GM19452 (cell line): ENCODE results near the gene SLC12A5.

Source experiments
- ATAC-seq: cut with Tn5 transposase; IDR thresholded peaks from one replicate; pipeline ENCODE4 v1.9.1; 2021; ENCODE audit not compliant: unreplicated experiment

Gene SLC12A5

DNA sequence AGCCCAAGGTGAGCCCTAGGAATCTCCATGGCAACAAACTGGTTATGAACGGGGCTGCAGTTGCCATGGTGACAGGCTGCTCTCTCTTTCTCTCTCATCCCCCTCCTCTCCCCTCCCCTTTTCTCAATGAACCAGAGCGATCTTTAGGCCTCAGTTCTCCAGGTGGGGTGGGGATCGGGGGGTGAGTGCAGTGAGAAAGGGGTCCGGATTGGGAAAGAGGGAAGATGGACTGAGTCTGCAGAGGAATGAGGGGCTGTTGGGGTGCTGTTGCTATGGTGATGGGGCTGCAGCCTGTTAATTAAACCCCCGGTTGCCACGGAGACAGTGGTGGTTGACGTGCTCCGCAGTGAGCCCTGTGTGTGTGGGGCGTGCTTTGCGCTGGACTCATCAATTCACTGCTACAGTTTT, 3.6 kb upstream of the SLC12A5 start:
- ATAC-seq: no peak

DNA sequence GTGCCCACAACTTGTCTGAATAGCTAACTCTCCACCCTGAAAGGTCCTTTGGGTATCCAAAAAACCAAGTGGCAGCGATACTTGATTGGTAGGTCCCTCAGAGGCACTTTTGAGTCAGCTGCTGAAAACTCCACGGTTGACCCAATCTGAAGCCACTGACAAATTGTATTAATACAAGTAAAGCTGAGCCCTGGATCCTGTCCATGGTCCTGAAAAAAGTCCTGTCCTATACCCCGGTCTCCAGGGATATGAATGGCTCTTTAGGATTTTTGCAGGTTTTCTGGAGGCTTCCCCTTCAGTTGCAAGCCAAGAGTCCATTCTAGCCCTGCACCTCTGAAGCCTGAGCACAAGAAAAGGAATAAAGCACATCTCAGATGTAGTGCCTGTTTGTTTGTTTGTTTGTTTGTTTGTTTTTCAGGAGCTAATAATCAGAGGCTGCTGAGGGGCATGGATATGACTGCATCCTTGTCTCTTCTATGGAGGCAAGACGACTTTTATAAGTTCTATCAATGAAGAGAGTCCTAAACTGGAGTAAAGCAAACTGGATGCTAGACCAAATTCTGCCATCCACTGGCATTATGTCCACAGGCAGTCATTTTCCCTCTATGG, 1.7 kb upstream of the SLC12A5 start:
- no peak for ATAC-seq

DNA sequence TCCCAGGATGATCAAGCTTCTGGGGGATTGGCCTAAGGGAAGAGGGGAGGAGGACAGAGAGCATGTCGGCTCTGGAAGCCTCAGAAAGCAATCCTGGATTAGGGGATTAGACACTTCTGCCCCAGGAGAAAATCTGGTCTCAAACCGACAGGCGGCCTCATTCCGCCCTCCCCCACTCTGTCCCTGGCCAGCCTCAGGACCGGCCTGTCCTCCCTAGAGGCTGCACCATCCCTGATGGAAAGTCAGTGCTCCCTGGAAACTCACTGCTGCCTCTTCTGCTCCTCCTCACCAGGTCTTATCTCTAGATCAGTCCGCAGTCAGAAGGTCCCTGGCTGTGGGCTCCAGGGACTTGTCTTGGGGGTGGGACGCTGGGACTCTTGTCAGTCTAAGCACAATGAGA, 905 bp upstream of the SLC12A5 start:
- no peak for ATAC-seq

DNA sequence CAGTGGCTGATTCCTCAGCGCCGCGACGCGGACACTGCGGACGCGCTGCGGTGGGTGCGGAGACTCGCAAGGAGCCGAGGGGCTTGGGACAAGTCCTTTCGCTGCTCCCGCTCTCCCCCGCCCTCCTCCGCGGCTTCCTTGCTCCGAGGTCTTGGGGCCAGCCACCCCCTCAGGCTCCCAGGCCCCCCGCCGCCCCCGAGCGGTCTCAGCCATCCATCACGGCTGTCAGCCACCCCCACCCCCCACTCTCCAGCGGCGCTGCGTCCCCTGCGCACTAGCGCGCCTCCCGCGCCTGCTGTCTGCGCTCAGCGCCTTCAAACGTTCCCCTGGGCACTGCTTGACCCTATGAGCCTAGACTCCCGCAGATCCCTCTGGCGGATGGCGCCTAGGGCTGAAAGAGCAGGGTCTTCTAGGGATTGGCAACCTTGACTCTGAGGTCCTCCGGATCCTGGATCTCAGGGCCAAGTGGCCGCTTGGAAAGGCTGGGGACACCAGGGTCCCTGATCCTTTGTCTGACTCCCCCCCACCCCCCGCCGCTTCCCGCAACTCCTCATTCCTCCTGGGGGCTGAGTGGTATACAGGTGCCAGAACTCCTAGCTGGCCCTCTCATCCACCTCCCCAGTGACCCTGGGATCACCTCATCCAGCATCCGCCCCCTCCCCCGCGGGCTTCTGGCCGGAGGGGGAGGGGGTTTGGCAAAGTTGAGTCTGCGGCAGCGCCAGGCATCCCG, 1.4 kb downstream of the SLC12A5 start:
- no peak for ATAC-seq

GRCh38 chr20:46031014-46031569, 2.1 kb downstream of the SLC12A5 start:
- no peak for ATAC-seq

DNA sequence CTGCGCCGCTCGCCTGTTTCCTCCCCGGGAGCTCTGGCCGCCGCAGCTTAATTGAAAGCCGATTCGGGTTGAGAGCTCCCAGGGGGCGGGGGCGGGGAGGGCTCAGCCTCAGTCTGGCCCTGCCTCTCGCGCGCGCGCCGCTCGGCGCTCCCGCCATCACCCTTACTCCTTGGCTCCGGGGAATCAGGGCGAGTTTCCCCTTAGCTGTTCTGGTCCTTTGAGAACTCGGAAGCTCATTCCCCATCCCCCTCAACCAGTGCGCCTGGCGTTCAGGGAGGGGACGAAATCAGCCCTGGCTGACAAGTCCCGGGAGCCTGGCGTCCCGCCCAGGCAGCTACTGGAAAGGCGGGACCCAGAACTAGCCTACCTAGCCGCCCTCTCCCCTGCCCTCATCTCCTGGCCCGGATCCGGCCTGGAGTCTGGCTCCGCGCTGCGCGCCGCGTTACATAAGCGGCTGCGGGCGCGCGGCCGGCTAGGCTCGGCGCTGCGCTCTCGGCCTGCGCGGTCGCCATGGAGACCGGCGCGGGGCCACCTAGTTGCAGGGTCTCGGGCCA, 2.8 kb downstream of the SLC12A5 start:
- ATAC-seq: no peak

- no peak for ATAC-seq
Measured at GRCh38 chr20:46034039-46034438, 5.0 kb downstream of the SLC12A5 start.

- ATAC-seq: no peak
Measured at GRCh38 chr20:46035253-46035652, 6.2 kb downstream of the SLC12A5 start.

DNA sequence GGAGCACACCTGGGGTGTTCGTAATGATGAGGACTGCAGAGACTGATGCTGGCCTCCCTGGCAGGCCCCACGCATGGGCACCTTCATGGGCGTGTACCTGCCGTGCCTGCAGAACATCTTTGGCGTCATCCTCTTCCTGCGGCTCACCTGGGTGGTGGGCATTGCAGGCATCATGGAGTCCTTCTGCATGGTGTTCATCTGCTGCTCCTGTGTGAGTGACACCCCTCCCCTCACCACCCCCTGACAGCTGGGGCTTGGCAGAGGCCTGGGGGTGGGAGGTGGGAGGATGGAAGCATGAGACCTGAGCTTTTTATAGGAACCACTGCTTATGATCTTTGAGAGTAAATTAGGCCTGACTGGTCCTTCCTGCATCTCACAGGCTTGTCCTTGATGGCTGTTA, 6.7 kb downstream of the SLC12A5 start:
- no peak for ATAC-seq

- ATAC-seq: no peak
Measured at GRCh38 chr20:46036370-46036769, 7.4 kb downstream of the SLC12A5 start.

DNA sequence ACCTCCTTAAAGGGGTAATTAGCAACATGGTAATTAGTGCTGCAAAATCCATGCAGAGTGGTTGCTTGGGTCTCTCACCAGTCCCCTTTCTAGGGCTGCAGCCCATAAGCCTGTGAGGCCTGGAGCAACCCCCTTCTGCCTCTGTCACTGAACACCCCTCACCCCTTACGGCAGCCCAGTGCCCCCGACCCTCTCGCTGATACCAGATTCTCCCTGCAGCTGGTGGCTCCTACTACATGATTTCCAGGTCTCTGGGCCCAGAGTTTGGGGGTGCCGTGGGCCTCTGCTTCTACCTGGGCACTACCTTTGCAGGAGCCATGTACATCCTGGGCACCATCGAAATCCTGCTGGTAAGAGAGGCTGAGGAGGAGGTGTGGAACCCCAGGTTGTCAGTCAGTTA, 8.0 kb downstream of the SLC12A5 start:
- ATAC-seq: no peak

GRCh38 chr20:46040902-46041535, 12.0 kb downstream of the SLC12A5 start:
- ATAC-seq: no peak

DNA sequence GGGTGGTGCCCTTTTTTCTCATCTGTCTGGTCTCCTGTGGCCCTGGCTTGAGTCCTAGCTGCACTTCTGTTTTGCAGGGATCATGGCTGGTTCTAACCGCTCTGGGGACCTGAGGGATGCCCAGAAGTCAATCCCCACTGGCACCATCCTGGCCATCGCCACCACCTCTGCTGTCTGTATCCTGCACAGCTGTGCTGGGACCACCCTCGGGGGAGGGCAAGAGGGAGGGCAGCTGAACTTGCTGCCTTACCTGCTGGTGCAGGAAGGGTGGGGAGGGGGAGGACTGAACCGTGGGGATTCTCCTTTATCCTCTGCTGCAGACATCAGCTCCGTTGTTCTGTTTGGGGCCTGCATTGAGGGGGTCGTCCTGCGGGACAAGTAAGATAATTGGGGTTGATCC, 14.5 kb downstream of the SLC12A5 start:
- no peak for ATAC-seq

DNA sequence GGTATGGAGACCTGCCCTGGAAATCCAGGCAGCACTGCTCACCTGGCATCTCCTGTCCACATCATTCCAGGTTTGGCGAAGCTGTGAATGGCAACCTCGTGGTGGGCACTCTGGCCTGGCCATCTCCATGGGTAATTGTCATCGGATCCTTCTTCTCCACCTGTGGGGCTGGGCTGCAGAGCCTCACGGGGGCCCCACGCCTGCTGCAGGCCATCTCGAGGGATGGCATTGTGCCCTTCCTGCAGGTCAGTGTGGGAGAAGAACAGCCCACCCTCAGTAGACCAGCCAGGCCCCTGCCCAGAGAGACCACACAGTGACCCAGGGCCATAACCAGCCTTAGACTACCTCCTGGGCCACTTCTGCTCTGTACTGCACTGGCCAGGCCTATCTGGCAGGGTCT, 15.9 kb downstream of the SLC12A5 start:
- ATAC-seq: no peak

DNA sequence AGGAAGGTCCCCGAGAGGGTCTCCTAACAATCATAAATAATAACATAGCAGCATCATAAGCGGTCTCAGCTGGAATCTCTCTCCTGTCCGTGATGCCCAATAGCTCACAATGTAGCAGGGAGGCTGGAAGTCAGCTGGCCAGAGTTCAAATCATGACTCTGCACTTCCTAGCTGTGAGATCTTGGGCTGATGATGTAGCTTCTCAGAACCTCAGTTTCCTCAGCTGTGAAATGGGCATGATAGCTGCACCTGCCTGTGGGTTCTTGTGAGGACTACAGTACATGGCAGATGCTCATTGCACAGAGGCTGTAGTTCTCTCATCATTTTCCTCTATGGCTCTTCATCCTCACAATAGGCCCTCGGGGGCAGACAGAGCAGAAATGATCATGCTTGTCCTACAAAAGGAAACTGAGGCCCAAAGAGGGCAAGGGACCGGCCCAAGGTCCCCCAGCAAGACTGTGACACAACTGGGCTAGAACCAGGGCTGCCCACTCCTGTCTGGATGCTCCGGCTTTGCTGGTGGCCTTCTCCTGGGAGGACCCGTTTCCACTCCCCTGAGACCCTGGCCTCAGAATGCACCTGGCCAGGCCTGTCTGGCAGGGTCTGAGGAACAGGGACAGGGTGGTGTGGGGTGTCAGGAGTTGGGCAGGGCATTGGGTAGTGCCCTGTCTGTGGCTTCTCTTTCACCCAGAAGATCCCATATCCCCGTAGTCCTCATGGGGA, 17.7 kb downstream of the SLC12A5 start:
- ATAC-seq: no peak

DNA sequence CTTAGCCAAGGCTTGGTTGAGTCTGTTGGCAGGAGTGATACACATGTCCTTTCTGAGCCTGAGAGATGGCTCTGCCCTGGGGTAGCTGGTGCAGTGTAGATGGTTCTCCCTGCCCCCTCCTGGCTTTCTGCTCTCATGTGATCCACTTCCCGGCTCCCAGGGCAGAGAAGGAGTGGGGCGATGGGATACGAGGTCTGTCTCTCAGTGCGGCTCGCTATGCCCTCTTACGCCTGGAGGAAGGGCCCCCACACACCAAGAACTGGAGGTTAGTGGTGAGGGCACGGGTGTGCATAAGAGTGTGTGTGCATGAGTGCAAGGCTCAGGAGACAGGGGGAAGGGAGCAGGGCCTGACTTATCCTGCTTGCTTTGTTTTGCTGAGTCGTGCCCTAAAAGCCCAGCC, 18.8 kb downstream of the SLC12A5 start:
- no peak for ATAC-seq

DNA sequence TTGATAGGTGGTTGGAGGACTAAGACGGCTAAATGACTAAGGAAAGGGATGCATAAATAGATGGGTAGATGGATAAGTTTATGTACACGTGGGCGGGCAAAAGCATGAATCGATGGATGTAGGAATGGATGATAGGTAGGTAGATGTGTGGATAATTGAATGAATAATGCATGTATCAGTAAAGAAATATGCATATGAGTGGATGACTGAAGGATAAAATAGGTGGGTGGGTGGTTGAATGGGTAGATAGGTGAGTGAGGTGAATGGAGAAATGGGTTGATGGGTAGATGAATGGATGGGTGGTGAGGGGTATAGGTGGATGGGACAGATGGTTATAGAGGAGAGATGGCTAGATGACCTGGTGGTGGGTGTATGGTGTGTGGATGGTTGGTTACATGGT, 20.2 kb downstream of the SLC12A5 start:
- no peak for ATAC-seq

DNA sequence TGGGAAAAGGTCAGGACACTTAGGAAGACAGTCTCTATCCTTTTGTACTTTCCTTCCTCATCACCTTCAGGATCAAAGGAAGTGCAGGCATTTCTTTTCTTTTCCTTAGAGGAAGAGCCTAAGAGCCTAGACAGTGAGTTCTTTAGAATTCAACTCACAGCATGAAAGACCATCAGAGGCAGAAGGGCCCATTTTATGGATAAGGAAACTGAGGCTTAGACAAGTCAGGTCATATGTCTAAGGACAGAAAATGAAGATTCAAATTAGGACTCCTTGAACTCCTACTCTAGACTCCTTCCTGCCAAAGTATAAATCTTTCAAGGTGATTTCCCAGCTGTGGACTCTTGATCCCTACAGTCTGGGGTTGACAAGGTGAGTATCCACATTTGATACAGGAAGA, 20.8 kb downstream of the SLC12A5 start:
- ATAC-seq: no peak

DNA sequence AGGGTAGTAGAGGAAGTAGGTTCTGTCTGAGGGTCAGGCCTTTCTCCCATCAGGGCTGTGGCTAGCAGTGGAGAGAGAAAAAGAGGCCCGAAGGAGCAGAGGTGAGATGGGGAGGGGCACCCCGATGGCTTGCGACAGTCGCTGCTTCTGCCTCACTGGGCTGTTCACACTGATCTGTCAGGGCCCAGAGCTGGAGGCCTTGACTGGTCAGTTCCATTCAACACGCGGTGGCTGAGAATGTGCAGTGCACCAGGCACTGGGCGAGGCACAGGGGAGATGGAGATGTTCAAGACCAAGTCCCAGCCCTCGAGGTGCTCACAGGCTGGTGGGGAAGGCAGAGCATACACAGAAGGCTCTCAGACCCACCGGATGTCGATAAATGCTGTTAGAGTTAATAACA, 21.4 kb downstream of the SLC12A5 start:
- ATAC-seq: no peak

GRCh38 chr20:46050885-46051284, 21.9 kb downstream of the SLC12A5 start:
- no peak for ATAC-seq
